NCI-H69 (cell line): Measurements from ENCODE around the gene TRA2A.
"Not testable (repeated sequence)": the region's sequence is repeated elsewhere in the genome, so short reads cannot be mapped to it uniquely, and the experiment has no call there.

Experiments used
- DNase-seq: peaks from one replicate; lab custom pipeline; 2025; lab: John Stamatoyannopoulos, UW

The TRA2A gene

DNA sequence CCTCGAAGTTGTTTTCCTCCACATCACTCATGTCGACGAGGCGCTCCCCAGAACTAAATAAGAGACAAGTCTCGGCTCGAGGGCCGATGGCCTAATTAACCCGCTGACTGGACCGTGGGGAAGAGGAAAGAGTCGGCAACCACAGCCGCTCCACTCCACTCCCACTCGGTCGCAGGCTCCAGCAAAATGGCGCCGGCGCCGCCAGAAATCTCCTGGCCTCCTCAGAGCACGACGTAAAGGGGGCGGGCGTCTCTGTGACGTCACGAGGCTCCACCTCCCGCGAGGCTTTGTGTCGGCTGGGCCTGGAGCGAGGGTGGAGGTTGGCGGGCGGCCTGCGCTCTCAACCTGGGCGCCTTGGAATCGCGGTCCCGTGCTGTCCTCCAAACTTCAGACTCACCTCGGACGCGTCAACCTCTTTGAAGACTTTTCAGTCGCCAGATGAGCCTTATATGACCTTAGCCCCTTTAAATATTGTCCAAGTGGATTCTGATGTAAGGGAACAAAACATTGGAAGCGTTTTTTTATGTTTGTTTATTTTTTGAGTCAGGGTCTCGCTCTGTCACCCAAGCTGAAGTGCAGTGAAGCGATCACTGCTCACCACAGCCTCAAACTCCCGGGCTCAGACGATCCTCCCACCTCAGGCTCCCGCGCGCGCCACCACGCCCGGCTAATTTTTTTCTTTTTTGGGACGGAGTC, at the start of gene TRA2A:
TRA2A (minus strand) TSS at position 188 of the 696 bp plus-strand sequence; CDS start at position 31, 157 bp downstream.
- peak; percentile 98 for DNase-seq

DNA sequence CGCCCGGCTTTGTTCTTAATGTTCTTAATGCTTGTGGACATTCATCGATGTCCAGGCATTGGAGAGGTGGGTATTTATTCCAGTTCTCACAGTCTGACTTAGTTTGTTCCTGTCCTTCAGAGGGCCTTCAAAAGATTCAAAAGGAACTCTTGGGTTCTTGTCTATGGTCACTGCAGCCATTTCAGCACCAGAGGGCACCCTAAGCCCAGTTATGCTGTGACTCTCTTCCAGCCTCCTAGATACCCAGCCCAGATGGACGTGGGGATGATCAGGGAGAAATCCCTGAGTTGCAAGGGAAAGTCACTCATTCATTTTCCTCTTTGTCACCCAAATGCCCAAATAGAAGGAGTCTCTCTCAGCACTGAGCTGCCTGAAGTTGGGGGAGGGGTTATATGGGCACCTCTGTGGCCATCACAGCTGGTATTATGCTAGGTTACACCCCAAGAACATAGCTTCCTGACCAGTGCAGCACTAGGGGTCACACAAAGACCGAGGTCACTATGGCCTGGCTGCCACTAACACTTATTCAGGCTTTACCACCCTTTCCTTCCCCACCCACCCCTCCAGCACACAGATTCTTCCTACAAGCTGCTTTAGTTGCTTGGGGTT, 38.9 kb upstream of the TRA2A start:
- peak; percentile 78 for DNase-seq

- DNase-seq, result no peak
Observed at GRCh38 chr7:23558303-23558702, 26.5 kb upstream of the TRA2A start.

- DNase-seq, result no peak
Observed at GRCh38 chr7:23547662-23548061, 15.9 kb upstream of the TRA2A start.

GRCh38 chr7:23546897-23547572, 15.3 kb upstream of the TRA2A start:
- DNase-seq, result peak; percentile 88

DNA sequence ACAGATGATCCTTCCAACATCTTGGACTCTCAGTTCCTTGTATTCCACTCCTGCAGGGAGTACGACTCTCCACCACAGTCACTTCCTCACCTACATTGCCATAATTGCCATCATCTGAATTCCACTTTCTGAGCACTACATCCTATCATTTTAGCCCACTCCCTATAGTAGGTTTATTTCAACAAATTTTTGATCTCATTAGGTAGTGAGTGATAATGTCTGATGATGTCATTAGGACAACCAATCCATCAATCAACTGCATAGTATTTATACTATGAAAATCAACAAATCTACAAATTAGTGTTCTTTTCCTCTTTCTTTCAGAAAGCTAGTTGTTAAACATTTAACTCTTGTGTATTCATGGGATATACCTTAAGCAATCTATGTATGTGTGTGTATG, 13.7 kb upstream of the TRA2A start:
- no peak for DNase-seq

DNA sequence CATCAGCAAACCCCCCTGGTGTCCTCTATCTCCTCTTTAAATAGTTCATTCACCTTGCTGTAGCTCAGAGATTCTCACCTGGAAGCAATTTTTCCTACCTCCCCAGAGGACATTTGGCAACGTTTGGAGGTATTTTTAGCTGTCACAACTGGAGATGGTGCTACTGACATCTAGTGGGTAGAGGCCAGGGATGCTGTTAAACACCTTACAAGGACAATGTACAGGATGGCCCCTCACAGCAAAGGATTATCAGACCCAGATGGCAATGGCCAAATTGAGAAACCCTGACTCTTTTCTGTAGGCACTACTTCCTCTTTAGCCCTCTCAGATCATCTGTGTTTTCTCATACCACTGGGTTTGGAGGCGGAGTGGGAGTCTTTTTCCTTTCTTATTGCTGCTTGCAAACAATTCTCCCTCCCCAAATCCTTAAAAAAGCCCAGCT, 13.2 kb upstream of the TRA2A start:
- DNase-seq, result peak; percentile 75

GRCh38 chr7:23542752-23543151, 11.0 kb upstream of the TRA2A start:
- no peak for DNase-seq

DNA sequence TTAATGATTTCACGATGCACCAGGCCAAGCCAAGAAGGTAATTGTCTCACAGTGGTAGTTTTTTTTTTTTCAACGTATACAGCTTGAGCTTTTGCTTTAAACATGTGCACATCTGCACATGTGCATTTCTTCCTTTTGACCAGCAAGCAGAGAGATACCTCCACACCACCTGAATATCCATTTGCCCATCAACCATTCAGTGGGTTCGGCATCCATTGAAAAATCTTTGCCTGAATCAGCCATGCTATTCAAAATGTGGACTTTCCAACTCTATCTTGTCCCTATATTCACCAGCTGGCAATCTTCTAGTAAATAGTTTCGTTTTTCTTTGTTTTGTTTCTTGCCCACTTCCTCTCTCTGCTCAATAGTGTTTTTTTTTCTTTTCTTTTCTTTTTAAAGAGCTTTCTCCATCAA, 7.7 kb upstream of the TRA2A start:
- no peak for DNase-seq

- no peak for DNase-seq
Observed at GRCh38 chr7:23538301-23538700, 6.5 kb upstream of the TRA2A start.

DNA sequence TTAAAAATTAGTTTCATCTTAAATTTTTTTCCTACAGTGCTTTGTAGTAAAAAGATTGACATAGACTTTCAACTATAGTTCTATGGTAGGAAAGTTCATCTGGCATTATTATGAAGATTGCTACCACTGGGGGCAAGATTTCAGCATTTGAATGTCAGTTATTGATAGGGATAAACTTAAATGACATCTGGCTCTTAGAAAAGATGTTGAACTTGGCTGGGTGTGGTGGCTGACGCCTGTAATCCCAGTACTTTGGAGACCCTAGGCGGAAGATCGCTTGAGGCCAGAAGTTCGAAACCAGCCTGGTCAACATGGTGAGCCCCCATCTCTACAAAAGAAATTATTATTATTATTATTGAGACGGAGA, 1.4 kb upstream of the TRA2A start:
- DNase-seq, result no peak

- no peak for DNase-seq
Observed at GRCh38 chr7:23532490-23533237, 883 bp upstream of the TRA2A start.

GRCh38 chr7:23531050-23531793, 559 bp downstream of the TRA2A start:
- DNase-seq, result peak; percentile 85

GRCh38 chr7:23530405-23530804, 1.4 kb downstream of the TRA2A start:
- peak; percentile 59 for DNase-seq

GRCh38 chr7:23529262-23529859, 2.4 kb downstream of the TRA2A start:
- no peak for DNase-seq

DNA sequence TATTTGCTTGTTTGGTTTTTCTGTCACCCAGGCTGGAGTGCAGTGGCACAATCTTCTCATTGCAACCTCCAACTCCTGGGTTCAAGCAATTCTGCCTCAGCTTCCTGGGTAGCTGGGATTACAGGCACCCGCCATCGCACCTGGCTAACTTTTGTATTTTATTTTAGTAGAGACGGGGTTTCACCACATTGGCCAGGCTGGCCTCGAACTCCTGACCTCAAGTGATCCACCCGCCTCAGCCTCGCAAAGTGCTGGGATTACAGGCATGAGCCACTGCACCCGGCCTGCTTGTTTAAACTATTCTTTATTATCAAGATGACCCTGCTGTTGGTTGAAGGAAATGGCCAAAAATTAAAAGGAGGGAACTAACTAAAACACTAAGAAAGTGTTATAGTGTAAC, 6.2 kb downstream of the TRA2A start:
- DNase-seq, result not testable (repeated sequence)

- no peak for DNase-seq
Observed at GRCh38 chr7:23524473-23524872, 7.3 kb downstream of the TRA2A start.

DNA sequence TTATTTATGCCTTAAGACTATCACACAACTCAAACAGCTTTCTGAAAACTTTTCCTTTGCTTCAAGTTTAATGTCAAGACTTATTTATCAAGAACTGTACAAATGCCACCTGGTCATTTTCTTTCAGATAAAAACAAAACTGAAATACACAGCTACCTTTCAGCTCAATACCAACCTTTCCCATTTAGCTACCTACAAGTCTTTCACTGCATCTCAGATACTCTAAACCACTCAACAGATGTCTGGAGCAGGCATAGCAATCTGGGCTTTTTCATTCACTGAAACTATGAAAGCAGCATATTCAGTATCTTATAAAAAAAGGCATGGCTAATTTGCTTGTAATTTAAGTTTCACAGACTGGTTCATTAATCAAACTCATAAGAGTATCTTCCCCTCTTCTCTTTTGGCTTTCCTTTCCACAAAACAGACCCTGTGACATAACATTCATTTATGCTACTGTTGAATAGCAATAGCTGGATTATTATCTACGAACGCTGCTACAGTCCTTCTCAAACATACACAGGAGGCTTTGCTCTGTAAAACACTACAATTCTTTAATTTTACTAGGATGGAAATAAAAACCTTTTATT, 8.2 kb downstream of the TRA2A start:
- peak; percentile 46 for DNase-seq

DNA sequence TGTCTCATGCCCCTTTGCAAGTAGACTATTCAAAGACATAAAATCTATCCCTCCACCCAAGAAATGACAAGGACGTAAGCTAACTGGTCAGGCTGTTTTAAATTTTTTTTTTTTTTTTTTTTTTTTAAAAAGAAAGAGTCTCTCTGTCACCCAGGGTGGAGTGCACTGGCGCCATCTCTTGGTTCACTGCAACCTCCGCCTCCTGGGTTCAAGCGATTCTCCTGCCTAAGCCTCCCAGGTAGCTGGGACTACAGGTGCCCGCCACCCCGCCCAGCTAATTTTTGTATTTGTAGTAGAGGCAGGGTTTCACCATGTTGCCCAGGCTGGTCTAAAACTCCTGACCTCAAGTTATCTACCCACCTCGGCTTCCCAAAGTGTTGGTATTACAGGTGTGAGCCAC, 11.2 kb downstream of the TRA2A start:
- DNase-seq, result peak; percentile 12

- DNase-seq, result no peak
Observed at GRCh38 chr7:23514755-23515154, 17.0 kb downstream of the TRA2A start.

- DNase-seq, result not testable (repeated sequence)
Observed at GRCh38 chr7:23513746-23514145, 18.0 kb downstream of the TRA2A start.
